Measurements from ENCODE around the gene MYO10.

DNA sequence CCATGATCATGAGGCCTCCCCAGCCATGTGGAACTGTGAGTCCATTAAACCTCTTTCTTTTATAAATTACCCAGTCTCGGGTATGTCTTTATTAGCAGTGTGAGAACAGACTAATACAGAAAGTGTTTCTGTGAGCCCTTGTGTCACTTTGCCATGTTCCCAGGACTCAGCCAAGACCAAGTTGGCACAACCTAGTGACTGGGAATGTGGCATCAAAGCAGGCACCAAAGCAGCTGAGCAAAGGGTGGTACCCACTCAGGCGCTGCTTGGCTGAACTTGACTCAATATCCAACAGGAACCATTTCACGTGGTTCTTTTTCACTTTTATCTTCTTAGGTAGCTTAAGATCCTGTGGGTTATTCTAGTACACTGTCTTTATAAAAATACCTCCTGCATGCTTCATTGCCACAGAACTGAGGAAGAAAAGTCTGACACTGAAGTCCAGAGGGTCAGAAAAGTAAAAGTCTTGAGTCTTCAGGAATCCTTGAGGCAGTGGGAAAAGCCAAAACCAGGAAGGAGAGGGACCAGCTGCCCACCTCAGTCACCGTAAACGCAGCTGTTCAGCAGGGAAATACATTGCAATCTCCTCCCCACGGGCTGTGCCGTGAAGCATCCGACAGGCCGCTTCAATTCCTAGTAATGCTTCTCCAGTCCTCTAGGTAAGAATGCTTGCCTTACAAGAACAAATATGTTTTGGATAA lies 228.8 kb downstream of the MYO10 start:
- TF ChIP-seq ZNF512 (CRISPR knock-in tag; IDR thresholded peaks at IDR 0.05; ENCODE audit: borderline replicate concordance) = no peak
- no peak for TF ChIP-seq CTCF (IDR thresholded peaks at IDR 0.05)
- TF ChIP-seq, protein P1, sequence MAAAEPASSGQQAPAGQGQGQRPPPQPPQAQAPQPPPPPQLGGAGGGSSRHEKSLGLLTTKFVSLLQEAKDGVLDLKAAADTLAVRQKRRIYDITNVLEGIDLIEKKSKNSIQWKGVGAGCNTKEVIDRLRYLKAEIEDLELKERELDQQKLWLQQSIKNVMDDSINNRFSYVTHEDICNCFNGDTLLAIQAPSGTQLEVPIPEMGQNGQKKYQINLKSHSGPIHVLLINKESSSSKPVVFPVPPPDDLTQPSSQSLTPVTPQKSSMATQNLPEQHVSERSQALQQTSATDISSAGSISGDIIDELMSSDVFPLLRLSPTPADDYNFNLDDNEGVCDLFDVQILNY (CRISPR knock-in tag; IDR thresholded peaks at IDR 0.05) = no peak
- TF ChIP-seq CREB1 (CRISPR knock-in tag; IDR thresholded peaks at IDR 0.05) = no peak
- no peak for TF ChIP-seq USF2 (CRISPR knock-in tag; IDR thresholded peaks at IDR 0.05)
- TF ChIP-seq ATF2 (CRISPR knock-in tag; IDR thresholded peaks at IDR 0.05; ENCODE audit: borderline replicate concordance, low read depth) = no peak
- no peak for TF ChIP-seq STAT6 (CRISPR knock-in tag; conservative IDR thresholded peaks at IDR 0.05; ENCODE audit: low read depth)
- no peak for TF ChIP-seq ESRRA (CRISPR knock-in tag; IDR thresholded peaks at IDR 0.05; ENCODE audit: borderline replicate concordance)
- TF ChIP-seq NFYB (CRISPR knock-in tag; conservative IDR thresholded peaks at IDR 0.05; ENCODE audit: low read depth) = no peak
- TF ChIP-seq FOXP1 (CRISPR knock-in tag; IDR thresholded peaks at IDR 0.05; ENCODE audit: borderline replicate concordance) = no peak
- TF ChIP-seq JUN (CRISPR knock-in tag; IDR thresholded peaks at IDR 0.05) = no peak
- TF ChIP-seq E2F4 (CRISPR knock-in tag; IDR thresholded peaks at IDR 0.05; ENCODE audit: borderline replicate concordance, low read depth) = no peak
- no peak for TF ChIP-seq USF1 (CRISPR knock-in tag; IDR thresholded peaks at IDR 0.05)
- no peak for TF ChIP-seq KAT7 (CRISPR knock-in tag; IDR thresholded peaks at IDR 0.05; ENCODE audit: borderline replicate concordance)
